ENCODE data around the gene AVEN.

AVEN gene

DNA sequence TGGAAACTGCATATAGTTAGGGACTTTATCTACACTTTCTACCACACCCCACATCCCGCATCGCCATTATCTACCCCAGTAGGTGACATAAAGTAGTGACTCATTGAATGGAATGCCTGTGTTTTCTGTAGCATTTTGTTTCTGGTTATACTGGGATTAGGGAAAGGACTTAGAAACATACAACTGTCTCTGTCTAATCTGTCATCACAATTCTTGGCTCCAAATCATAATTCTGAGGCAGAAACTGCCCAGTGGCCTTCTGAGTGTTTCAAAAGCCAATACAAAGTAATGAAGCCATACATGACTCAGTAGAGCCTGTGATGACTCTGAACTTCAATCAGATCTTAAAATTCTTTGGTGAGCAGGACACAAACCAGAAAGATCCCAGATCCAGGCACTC lies 186.4 kb downstream of the AVEN start:
- no peak for TF ChIP-seq CTCF (IDR thresholded peaks at IDR 0.05)
- no peak for TF ChIP-seq ZFX (IDR thresholded peaks at IDR 0.05; ENCODE audit: borderline replicate concordance)
- H3K27ac ChIP-seq: no peak overlapping the region

GRCh38 chr15:33852094-33852493 lies 186.9 kb downstream of the AVEN start:
- no peak overlapping the region for H3K27ac ChIP-seq
- no peak for TF ChIP-seq ZFX (IDR thresholded peaks at IDR 0.05; ENCODE audit: borderline replicate concordance)
- TF ChIP-seq CTCF (IDR thresholded peaks at IDR 0.05): no peak

DNA sequence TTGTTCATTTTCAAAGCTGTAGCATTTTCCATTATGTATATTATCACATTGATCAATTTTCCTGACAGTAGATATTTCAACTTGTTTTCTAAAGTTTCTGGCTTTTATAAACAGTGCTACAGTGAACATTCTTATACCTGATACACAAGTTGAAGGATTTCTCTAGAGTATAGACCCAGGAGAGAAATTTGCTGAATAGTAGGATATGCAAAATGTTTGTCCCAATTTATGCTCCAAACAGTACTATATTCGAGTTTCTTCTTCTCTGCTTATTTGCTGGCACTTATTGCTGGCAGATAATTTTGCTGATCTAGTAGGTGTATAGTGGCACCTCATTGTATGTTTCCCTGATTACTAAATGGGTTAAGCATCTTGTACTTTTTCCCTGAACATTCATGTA lies 187.9 kb downstream of the AVEN start:
- TF ChIP-seq CTCF (IDR thresholded peaks at IDR 0.05) (no peak), ZFX (IDR thresholded peaks at IDR 0.05; ENCODE audit: borderline replicate concordance) (no peak)
- no peak overlapping the region for H3K27ac ChIP-seq

GRCh38 chr15:33848011-33848410 lies 191.0 kb downstream of the AVEN start:
- TF ChIP-seq CTCF (IDR thresholded peaks at IDR 0.05) (no peak), ZFX (IDR thresholded peaks at IDR 0.05; ENCODE audit: borderline replicate concordance) (no peak)

GRCh38 chr15:33846862-33847261 lies 192.1 kb downstream of the AVEN start:
- no peak overlapping the region for H3K27ac ChIP-seq
- no peak for TF ChIP-seq CTCF (IDR thresholded peaks at IDR 0.05)

More at GRCh38 chr15:33848011-33848410, 191.0 kb downstream of the AVEN start:
- no peak overlapping the region for H3K27ac ChIP-seq

DNA sequence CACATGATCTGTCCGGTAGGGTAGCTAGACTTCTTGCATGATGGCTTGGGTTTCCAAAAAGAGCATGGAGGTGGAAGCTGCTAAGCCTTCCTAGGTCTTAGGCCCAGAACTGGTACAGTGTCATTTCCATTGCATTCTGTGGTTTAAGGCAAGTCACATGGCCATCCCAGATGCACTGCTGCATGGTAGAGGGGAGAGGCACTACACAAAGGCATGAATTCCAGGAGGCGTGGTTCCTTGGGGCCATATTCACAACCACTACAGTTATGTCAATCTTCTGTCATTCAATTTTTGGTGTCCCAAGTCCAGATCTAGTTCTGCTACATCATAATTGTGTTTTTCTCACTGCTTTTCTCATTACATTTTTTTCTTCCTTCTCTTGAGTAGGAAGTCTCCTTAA lies 192.9 kb downstream of the AVEN start:
- no peak overlapping the region for H3K27ac ChIP-seq
- TF ChIP-seq ZFX (IDR thresholded peaks at IDR 0.05; ENCODE audit: borderline replicate concordance): no peak
- TF ChIP-seq CTCF (IDR thresholded peaks at IDR 0.05): no peak

GRCh38 chr15:33844597-33844996 lies 194.4 kb downstream of the AVEN start:
- H3K27ac ChIP-seq: no peak overlapping the region

More at GRCh38 chr15:33844597-33844996, 194.4 kb downstream of the AVEN start:
- TF ChIP-seq ZFX (IDR thresholded peaks at IDR 0.05; ENCODE audit: borderline replicate concordance) (no peak), CTCF (IDR thresholded peaks at IDR 0.05) (no peak)

All from 22Rv1 (cell line).